GM18909 (cell line): ENCODE data around the gene ASPDH.
"Not testable (repeated sequence)": the region's sequence is repeated elsewhere in the genome, so short reads cannot be mapped to it uniquely, and the experiment has no call there.

ENCODE experiments used
- ATAC-seq: cut with Tn5 transposase; IDR thresholded peaks from one replicate; pipeline ENCODE4 v1.9.1; 2021; ENCODE audit warnings: mild to moderate bottlenecking; ENCODE audit not compliant: unreplicated experiment, poor library complexity

The ASPDH gene

DNA sequence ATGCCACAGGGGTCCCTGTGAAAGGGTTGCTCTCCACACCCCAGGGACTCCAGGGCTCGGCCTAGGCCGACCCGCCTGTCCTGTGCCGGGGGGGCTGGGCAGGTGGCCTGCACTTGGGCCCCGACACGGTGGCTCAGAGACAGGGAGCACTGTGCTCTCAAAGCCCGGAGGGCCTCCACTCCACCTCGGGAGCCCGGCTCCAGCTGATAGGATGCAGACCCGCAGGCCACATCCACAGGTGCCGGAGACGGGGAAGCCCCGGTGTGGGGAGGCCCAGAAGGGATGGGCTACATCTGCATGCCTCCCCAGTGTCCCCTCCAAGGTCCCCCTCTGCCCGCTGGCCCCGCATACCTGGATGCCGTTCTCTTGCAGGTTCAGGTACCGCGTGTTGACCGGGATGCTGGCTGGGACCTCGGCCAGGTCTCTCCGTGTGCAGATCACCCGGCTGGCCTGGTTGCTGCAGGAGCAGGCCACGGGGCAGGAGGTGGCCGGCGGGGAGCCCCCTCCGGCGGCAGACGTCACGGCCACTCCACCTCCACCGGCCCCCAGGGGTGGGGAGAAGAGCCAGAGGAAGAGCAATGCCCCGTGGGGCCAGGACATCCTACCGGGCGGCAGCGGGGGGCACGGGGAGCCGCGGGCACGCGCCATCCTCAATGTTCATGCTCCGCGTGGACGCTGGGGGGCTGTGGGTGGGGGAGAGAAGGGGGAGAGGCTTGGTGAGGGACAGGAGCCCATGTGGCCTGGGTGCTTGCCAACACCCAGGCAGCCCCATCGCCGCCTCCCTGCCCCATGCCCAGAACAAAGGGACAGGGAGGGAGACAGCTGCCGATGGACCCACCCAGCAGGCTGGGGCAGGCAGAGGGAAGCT, 34.7 kb upstream of the ASPDH start:
- ATAC-seq: no peak

GRCh38 chr19:50547385-50548190, 33.9 kb upstream of the ASPDH start:
- ATAC-seq: no peak

GRCh38 chr19:50546527-50547221, 33.0 kb upstream of the ASPDH start:
- ATAC-seq: no peak

DNA sequence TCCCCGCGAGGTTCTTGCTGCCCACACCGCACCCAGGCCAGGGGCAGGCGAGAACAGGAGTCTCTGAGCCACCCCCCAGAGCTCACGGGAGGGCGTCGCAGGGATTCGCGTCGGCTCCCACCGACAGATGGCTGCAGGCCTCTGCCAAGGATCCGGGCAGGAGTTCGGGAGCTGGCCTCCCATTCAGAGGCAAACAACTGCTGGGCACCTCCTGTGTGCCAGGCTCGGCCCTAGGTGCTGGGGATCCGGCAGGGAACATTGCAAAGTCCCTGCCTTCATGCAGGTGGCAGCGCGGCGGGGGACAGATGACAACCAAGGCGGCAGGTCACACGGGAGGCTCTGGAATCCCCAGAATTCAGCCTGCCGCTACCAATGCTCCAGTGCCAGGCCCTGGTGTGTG, 29.2 kb upstream of the ASPDH start:
- ATAC-seq: no peak

GRCh38 chr19:50537769-50538230, 24.1 kb upstream of the ASPDH start:
- ATAC-seq: no peak

DNA sequence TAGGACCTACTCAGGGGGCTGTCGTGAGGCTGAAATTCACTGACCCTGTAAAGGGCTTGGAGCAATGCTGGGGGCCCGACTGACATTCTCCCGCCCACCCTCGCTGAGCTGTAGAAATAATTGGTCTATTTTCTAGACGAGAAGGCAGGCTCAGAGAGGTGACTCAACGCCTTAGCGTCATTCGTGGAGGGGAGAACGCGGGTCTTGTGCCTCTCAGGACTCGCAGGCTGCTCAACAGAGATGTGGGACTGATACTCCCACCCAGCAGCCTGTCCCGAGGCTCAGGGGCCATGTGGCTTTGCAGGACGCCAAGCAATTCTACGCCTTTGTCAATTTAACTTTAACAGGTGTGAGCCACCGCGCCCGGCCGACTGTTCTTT, 23.6 kb upstream of the ASPDH start:
- no peak for ATAC-seq

GRCh38 chr19:50536662-50537305, 23.1 kb upstream of the ASPDH start:
- ATAC-seq: no peak

DNA sequence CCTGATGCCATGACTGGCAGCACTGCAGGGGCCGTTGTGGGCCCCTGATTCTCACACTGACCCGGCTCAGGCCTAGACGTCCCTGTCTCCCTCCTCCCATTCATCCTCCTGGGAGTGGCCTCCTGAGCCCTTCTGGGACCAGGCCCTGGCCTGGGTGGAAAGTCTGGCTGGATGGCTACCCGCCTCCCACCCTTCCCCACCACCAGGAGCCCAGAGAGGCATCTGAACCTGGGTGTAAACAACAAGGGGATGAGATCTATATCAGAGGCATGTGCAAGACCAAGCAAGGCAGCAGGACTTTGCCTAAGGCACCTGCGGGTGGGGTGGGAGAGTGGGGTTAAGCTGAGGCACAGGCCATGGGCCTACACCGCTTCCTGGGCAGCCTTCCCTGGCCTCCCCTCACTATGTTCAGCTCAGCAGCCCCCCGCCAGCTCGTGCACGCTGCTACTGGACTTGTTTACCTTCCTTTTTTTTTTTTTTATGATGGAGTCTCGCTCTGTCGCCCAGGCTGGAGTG, 22.0 kb upstream of the ASPDH start:
- ATAC-seq: no peak

DNA sequence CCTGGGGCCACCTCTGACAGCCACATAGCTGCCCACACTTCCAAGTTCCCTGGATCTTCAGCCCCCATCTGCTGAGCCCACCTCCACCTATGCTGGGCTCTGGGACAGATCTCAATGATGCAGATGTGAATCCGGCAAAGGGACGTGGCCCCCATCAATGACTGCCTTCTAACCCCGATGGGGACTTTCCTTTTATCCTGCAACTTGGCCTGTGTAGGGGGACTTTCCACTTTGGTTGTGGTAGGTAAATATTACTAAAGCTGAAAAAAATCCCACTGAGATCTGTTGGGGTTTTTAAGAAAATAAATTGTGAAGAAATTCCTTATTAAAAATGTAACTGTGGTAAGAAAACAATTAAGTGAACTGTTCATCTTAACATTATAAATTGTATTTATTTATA, 20.8 kb upstream of the ASPDH start:
- ATAC-seq: no peak

- no peak for ATAC-seq
Observed at GRCh38 chr19:50532952-50533351, 19.2 kb upstream of the ASPDH start.

DNA sequence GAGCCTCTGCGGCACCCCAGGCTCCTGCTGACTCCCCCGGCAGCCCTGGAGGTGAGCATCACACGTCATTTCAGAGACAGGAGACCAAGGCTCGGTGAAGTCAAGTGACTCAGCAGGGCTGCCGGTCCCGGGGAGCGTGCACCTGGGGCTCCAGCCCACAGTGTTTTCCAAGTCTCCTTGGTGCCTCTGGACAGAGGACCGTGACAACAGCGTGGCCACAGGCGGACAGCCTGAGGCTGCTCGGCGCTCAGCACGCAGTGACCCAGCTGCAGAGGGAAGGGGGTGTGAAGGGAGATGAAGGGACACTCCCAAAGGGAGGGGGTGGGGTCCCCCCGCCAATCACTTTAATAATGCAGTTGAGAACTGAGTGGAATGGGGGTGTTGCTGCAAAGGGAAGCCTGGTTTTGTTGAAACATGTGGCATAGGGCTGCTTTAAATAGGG, 17.5 kb upstream of the ASPDH start:
- ATAC-seq: no peak

GRCh38 chr19:50528052-50528451, 14.3 kb upstream of the ASPDH start:
- ATAC-seq: not testable (repeated sequence)

- ATAC-seq: no peak
Observed at GRCh38 chr19:50522881-50523280, 9.2 kb upstream of the ASPDH start.

DNA sequence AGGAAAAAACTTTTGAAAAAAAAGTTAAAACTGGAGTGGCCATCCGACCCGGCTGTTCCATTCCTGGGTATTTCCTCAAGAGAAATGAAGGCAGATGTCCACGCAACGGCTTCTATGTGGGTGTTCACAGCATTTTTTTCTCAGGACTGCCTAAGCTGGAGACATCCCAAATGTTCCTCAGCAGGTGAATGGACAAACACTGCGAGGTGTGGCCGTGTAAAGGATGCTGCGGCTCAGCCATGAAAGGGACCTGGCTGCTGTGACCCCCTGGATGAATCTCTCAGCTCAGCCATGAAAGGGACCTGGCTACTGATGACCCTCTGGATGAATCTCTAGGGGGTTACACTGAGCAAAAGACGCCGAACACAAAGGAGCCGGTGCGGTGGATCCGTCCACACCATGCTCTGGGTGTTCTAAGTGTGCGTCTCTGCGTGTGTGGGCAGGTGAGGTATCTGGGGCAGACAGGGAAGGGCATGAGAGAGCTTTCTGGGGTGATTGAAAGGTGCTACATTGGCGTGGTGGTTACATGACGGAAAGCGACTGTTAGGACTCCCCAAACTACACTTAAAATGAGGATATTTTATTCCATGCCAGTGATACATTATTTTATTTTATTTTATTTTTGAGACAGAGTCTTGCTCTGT, 7.2 kb upstream of the ASPDH start:
- ATAC-seq: no peak

DNA sequence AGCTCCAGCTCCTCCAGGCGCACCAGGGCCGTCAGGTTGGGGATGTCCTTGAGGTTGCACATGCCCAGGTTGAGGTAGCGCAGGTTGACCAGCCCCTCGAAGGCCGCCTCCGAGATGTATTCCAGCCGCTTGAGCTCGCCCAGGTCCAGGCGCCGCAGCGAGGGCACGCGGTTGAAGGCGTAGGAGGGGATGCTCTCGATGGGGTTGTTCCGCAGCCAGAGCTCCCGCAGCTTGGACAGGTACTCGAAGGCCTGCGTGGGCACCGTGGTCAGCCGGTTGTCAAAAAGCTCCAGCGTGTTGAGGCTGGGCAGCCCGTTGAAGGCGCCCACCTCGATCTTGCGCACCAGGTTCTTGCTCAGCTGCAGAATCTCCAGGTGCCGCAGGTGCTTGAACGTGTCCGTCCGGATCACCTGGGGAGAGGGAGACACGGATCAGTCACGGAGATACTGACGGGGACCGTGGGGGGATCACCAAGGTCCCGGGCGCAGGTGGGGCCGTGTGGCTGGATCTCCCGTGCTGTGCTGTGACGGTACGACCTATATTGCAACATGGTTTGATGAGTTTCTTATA, 5.4 kb upstream of the ASPDH start:
- ATAC-seq: no peak

DNA sequence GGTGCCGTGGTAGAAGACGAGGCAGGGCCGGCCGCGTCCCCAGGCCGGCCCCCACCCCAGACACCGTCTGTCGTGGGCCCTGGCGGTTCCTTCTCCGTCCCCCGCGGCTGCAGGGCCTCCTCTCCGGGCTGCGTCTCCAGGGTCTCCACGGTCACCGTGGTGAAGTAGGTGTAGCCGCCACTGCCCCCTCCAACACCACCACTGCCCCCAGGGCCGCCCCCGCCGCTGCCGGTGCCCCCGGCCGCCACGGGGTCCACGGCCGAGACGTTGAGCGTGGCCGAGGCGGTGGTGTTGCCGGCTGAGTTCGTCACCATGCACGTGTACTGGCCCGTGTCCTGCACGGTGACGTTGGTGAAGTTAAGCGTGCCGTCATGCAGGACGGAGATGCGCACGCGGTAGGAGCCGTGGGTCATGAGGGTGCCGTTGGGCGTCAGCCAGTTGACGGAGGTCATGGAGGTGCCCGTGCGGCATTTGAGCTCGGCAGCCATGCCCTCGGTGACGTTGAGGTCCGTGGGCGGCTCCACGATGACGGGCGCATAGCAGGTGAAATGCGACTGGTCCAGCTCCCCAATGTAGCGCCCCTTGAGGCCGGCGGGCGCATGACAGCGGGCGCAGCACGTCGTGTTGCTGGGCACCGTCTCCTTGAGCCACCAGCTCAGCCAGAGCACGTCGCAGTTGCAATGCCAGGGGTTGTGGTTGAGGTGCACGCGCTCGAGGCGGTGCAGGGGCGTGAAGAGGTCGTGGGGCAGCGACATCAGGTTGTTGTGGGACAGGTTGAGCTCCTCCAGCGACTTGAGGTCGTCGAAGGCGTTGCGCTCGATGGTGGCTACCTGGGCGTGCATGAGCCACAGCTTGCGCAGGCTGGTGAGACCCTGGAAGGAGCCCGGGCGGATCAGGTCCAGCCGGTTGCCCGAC, 4.6 kb upstream of the ASPDH start:
- no peak for ATAC-seq

DNA sequence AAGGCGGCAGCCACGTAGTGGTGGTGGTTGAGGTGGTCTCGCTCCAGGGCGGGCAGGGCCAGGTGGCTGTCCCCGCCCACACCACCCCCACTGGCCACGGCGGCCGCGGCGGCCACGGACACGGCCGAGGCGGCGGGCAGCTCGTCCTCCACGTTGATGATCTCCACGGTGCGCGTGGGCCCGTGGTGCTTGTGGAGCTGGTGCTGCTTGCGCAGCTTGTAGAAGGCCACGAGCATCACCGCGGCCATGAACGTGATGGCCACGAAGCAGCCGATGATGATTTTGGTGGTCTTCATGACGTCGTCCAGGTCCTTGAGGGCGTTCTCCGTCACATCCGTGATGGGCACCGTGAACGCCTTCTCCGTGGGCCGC, 4.0 kb upstream of the ASPDH start:
- ATAC-seq: no peak

DNA sequence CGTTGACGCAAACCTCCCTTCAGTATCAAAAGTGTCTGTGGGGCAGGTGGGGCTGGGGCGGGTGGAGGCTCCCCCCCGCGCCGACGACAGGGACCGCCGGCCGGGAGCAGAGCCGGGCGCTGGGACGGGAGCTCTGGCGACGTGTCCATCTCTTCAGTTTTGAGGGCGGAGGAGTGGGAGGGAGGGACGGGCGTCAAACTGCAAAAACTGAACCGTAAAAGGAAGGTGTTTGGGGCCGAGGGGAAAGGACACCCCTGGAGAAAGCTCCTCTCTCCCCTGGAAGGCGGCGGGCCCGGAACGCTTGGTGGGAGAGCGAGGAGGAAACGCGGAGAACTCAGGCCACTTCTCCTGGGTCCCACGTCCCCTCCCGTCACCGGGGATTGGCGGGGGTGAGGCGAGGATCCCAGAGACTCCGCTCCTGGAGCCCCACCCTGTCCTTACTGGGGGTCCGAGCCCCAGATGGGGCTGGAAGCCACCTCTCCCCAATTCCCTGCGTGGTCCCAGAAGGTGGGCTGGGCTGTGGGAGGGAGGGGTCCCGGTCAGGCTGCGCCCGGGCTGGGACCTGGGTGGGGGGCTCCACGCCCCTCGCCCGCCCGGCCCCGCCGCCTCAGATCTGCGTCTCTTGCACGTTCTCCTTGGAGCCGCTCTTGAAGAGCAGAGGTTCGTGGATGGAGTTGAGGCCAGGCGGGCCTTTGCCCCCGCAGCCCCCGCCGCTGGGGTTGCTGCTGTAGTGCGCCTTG, 3.4 kb upstream of the ASPDH start:
- ATAC-seq: no peak
